Type B pancreatic cell (in vitro differentiated cells): ENCODE measurements around the gene DMRTC1. TPM values are rescaled to one million over a fixed set of nuclear protein-coding genes. Genes with fewer than 3 reads are reported as not detected.
"Not testable (repeated sequence)": the region's sequence is repeated elsewhere in the genome, so short reads cannot be mapped to it uniquely, and the experiment has no call there.

Experiments
- DNase-seq: peaks from one replicate; pipeline ENCODE4 v3.0.0; 2021; ENCODE audit warnings: mixed read lengths; ENCODE audit not compliant: unreplicated experiment; ENCODE audit errors: extremely low spot score
- H3K27ac Mint-ChIP-seq: 2 replicates; pipeline ENCODE4 v1.8.0; 2021; ENCODE audit warnings: mild to moderate bottlenecking, mixed read lengths
- H3K27me3 Mint-ChIP-seq: 2 replicates; pipeline ENCODE4 v1.8.0; 2021; ENCODE audit warnings: mixed read lengths
- H3K36me3 Mint-ChIP-seq: 2 replicates; pipeline ENCODE4 v1.8.0; 2021; ENCODE audit warnings: mixed read lengths
- H3K4me1 Mint-ChIP-seq: one replicate; pipeline ENCODE4 v1.8.0; 2021; ENCODE audit warnings: mixed read lengths; ENCODE audit not compliant: unreplicated experiment
- H3K4me3 Mint-ChIP-seq: 2 replicates; pipeline ENCODE4 v1.8.0; 2021; ENCODE audit warnings: mild to moderate bottlenecking, mixed read lengths
- H3K9me3 Mint-ChIP-seq: 2 replicates; pipeline ENCODE4 v1.8.0; 2021; ENCODE audit warnings: mixed read lengths
- long read RNA-seq: library from polyadenylated mRNA; unstranded; transcript quantifications from one replicate; pipeline ENCODE4 v2.0.0, GENCODE V29; 2020
- total RNA-seq: library from RNA; stranded (reverse); gene quantifications from 2 replicates; pipeline ENCODE4 v1.2.1, GENCODE V29; 2021; ENCODE audit warnings: low replicate concordance

The DMRTC1 gene, protein sequence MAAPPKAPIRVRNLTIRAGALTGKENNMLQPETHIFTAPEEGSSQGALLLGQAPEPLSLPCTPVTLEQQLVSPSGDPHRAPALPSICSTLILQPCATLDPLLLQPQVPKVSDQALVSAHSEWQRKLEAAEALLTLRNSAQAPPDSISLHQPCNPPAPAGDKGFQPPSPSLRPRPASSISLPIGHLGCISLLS
- 0.51 and 1.2 TPM in 2 replicates for total RNA-seq
- long read RNA-seq: 0 reads

DNA sequence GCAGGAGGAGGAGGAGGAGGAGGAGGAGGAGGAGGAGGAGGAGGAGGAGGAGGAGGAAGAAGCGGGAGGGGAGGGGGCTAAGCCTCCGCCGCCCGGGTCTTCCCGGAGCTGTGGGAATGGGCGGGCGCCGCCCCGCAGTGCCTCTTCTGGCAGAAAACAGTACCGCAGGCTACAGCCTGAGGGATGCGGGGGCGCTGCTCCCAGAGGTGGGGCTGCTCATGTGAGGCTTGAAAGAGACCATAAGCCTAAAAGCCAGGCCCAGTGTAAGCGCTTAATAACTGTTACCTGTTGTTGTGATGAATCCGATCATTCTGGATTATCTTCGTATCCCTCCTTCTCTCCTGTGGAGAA is at the start of gene DMRTC1:
TSS of gene DMRTC1 (minus strand) at position 19 of the 351 bp plus-strand sequence. CDS start 68,143 bp downstream, outside the sequence.
- H3K9me3 Mint-ChIP-seq, H3K4me3 Mint-ChIP-seq, H3K27me3 Mint-ChIP-seq, H3K36me3 Mint-ChIP-seq, H3K4me1 Mint-ChIP-seq, H3K27ac Mint-ChIP-seq, DNase-seq: not testable (repeated sequence)

DNA sequence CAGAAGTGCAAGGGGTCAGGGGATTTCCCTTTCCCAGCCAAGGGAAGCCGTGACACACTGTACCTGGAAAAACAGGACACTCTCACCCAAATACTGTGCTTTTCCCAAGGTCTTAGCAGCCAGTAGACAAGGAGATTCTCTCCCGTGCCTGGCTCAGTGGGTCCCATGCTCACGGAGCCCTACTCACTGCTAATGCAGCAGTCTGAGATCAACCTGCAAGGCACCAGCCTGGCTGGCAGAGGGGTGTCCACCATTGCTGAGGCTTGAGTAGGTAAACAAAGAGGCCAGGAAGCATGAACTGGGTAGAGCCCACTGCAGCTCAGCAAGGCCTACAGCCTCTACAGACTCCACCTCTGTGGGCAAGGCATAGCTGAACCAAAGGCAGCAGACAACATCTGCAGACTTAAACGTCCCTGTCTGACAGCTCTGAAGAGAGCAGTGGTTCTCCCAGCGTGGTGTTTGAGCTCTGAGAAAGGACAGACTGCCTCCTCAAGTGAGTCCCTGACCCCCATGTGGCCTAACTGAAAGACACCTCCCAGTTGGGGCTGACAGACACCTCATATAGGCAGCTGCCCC is 37.3 kb upstream of the DMRTC1 start:
- DNase-seq, H3K4me1 Mint-ChIP-seq, H3K36me3 Mint-ChIP-seq, H3K27me3 Mint-ChIP-seq, H3K4me3 Mint-ChIP-seq, H3K9me3 Mint-ChIP-seq, H3K27ac Mint-ChIP-seq: not testable (repeated sequence)

DNA sequence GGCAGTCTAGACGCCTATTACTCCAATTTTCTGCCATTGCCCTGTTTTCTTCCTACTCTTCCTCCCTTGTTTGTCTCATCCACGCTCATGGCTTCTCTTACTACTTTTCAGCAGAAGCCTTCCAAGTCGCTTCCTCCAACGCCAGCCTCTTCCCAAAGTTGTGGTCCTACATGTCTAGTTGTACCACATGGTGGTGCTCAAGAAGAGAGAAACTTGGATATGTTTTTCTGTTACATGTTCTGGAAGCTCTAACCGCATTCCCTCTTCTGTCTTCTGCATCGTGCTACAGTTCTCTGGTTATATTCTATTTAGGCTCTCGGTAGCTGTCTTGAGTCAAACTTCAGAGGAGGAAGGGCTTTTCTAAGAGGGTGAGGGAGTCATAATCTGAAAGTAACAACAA is 31.2 kb upstream of the DMRTC1 start:
- H3K27me3 Mint-ChIP-seq, H3K4me1 Mint-ChIP-seq: not testable (repeated sequence)

DNA sequence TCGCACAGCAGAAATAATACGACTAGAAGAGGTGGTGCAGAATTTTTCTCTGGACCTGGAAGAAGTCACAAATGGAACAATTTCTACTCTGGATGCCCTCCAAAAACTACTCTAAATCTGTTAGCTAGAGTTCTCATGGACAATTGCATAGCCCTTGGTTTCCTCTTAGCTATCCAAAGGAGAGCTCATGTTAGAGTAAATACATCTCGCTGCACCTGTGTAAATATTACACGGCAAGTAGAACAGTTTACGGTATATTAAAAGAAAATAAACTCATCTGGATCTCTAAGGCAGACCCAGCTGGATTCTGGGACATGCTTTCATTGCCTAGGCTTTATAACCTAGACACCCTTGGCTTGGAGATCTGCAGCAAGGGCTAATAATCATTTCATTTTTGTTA is 28.2 kb upstream of the DMRTC1 start:
- H3K4me3 Mint-ChIP-seq, H3K27me3 Mint-ChIP-seq, H3K9me3 Mint-ChIP-seq, H3K27ac Mint-ChIP-seq, H3K4me1 Mint-ChIP-seq, DNase-seq, H3K36me3 Mint-ChIP-seq: not testable (repeated sequence)

More for the DNA sequence above, 31.2 kb upstream of the DMRTC1 start:
- not testable (repeated sequence) for H3K36me3 Mint-ChIP-seq, H3K27ac Mint-ChIP-seq, H3K4me3 Mint-ChIP-seq, DNase-seq, H3K9me3 Mint-ChIP-seq

DNA sequence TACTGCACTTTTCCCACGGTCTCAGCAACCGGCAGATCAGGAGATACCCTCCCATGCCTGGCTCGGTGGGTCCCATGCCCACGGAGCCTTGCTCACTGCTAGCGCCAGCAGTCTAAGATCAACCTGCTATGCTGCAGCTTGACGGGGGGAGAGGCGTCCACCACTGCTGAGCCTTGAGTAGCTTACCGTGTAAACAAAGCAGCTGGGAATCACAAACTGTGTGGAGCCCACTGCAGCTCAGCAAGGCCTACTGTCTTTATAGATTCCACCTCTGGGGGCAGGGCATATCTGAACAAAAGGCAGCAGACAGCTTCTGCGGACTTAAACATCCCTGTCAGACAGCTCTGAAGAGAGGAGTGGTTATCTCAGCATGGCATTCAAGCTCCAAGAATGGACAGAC is 16.3 kb upstream of the DMRTC1 start:
- not testable (repeated sequence) for H3K36me3 Mint-ChIP-seq, H3K27ac Mint-ChIP-seq, DNase-seq, H3K4me3 Mint-ChIP-seq, H3K27me3 Mint-ChIP-seq, H3K9me3 Mint-ChIP-seq, H3K4me1 Mint-ChIP-seq

DNA sequence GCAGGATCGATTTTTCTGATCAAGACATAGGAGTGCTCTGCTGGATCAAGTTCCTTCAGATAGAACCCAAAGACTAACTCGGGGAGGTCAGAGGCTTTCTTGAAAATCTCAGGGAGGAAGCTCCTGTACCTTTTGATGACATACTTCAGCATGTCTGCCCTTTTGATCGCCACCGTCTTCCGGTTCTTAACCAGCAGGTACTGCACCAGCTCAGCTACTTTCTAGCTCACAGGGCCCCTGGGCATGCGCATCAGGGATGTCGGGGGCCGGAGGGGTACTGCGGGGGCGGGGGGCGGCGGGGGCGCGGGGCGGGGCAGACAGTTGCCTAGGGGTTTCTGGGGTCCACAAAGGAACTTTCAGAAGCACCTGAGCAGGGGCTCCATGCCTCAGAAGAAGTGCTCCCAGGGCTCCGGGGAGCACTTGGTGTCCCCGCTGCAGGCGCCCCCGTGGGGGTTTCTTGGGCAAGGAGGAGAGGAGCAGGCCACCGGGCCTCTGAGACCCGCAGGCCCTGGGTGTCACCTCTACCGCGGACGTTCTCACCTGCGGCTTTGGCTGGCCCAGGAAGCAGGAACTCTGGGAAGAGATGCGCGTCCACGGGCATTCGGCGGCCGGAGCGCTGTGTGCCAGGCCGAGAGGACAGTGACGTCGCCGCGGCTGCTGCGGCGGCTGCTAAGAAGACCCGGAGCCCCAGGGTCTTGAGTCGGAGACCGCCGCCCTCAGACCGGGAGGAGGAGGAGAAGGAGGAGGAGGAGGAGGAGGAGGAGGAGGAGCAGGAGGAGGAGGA is 410 bp downstream of the DMRTC1 start:
- not testable (repeated sequence) for H3K36me3 Mint-ChIP-seq, H3K4me3 Mint-ChIP-seq, H3K4me1 Mint-ChIP-seq, DNase-seq, H3K27me3 Mint-ChIP-seq, H3K27ac Mint-ChIP-seq, H3K9me3 Mint-ChIP-seq

DNA sequence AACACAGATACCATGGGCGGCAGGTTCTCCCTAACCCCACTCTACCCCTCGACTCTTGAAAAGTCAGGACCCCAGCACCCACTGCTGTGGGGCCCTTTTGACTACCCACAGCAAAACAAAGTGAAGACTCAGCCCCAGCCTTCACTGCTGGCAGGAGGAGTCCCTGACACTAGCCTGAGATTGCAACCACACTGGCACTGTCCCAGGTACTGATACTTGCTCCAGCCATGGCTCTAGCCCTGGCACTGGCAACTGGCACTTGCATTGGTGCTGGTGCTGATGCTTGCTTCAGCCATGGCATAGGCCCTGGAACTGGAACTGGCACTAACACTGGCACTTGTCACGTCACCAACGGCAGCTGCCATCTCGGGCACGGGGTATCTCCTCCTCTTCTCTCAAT is 1.4 kb downstream of the DMRTC1 start:
- not testable (repeated sequence) for H3K27me3 Mint-ChIP-seq, H3K27ac Mint-ChIP-seq, H3K4me3 Mint-ChIP-seq, H3K9me3 Mint-ChIP-seq, H3K4me1 Mint-ChIP-seq, DNase-seq, H3K36me3 Mint-ChIP-seq

DNA sequence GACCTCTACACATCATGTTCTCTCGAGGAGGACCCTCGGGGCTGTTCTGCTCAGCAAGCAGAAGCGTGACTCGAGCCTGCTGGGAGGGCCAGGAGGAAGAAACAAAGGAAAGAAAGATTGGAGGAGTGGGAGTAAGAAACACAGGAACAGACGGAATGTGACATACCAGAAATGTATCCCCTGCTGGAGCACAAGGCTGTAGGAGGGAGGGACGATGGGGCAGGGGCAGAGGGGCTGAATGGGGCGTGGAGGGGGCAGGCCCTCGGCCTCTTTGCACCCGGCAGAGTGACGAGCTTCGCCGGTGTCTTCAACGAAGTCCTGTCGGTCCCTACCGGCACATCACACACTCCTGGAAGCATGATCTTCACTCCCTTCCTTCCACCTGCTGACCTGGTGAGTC is 5.7 kb downstream of the DMRTC1 start, which contains the start of gene FAM236A:
TSS of gene FAM236A (plus strand) at position 301 of the 400 bp plus-strand sequence. CDS start at position 358, 57 bp downstream.
- H3K27me3 Mint-ChIP-seq, H3K9me3 Mint-ChIP-seq, DNase-seq, H3K36me3 Mint-ChIP-seq, H3K27ac Mint-ChIP-seq, H3K4me3 Mint-ChIP-seq, H3K4me1 Mint-ChIP-seq: not testable (repeated sequence)

DNA sequence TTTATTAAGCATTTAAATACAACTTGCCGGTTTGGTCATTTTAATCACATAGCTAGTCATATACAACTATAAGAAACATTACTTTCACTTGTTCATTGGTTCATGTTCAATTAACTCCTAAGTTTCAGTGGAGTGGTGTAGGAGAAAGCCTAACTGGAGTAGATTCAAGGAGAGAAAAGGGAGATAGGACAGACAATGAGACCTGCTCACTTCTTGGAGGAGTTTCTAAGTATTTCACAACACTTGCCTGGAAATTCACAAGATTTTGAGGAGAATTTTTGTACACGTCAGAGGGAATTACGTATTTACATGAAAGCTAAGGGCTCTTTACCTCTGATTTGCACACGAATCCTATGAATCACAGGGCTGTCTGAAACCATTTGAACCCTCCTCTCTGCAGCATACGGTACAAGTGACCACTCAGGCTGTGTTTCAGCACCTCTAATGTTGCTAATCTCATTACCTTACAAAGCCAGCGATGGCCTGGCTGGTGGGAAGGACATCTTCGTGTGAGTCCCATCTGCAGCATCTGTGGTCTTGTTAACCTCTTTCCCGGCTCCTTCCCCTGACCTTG is 6.7 kb downstream of the DMRTC1 start:
- not testable (repeated sequence) for H3K9me3 Mint-ChIP-seq, DNase-seq, H3K27ac Mint-ChIP-seq, H3K27me3 Mint-ChIP-seq, H3K4me1 Mint-ChIP-seq, H3K4me3 Mint-ChIP-seq, H3K36me3 Mint-ChIP-seq

DNA sequence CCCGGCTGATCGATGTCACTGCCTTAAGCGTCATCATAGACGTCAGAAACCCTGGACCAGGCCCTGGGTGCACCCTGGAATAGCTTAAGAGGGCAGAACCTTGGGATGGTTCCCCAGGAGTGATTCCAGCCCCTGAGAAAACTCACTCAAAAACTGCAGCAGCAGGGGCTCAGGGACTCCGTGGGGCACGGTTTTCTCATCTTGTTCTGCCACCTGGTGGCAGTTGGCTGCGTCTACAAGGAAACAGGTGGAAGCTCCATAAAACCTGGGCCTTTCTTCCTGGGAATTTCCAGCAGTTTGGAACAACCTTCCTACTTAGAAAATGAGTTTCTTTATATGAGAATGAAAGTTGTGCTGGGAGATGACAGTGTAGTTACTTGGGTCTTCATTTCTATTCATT is 7.2 kb downstream of the DMRTC1 start:
- H3K36me3 Mint-ChIP-seq, H3K9me3 Mint-ChIP-seq, H3K4me3 Mint-ChIP-seq: not testable (repeated sequence)

DNA sequence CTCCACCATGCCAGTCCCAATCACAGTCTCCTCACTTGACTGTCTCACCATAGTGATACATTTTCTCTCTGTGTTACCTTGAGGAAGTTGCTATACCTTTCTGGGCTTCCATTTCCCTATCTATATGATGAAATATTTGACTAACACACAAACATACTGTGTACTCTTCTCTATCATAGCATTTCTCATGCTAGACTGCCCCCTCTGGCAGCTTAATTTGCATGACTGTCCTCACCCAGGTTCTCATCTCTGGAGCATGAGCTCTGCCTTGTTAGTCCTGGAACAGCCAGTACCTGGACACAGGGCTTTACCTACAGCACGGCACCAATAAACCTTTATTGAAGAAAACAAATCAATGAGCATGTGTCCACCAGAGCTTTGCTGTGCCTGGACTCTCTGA is 11.4 kb downstream of the DMRTC1 start:
- not testable (repeated sequence) for DNase-seq, H3K9me3 Mint-ChIP-seq, H3K36me3 Mint-ChIP-seq, H3K27me3 Mint-ChIP-seq, H3K4me1 Mint-ChIP-seq, H3K4me3 Mint-ChIP-seq, H3K27ac Mint-ChIP-seq

More for the DNA sequence above, 7.2 kb downstream of the DMRTC1 start:
- not testable (repeated sequence) for H3K27ac Mint-ChIP-seq, DNase-seq, H3K27me3 Mint-ChIP-seq, H3K4me1 Mint-ChIP-seq

DNA sequence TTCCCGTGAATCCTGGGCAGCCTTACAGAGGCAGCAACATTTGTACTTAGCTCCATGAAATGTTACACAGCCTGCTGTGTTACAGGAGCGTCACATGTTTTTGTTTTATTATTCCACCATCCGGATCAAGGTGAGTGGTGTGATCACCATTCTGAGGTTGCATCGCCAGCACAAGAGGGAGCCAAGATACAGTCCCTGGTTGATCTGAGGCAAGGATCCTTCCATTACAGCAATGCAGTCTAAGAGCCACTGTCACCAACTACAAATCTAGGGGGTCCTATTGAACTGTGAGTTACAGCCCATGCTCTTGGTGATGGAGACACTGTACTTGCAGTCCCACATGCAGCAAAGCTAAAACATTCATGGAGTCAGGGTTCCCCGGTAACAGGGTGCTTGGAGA is 27.5 kb downstream of the DMRTC1 start:
- not testable (repeated sequence) for H3K4me1 Mint-ChIP-seq, H3K4me3 Mint-ChIP-seq, H3K27ac Mint-ChIP-seq, H3K9me3 Mint-ChIP-seq, H3K36me3 Mint-ChIP-seq, H3K27me3 Mint-ChIP-seq
- peak; percentile 20 for DNase-seq

DNA sequence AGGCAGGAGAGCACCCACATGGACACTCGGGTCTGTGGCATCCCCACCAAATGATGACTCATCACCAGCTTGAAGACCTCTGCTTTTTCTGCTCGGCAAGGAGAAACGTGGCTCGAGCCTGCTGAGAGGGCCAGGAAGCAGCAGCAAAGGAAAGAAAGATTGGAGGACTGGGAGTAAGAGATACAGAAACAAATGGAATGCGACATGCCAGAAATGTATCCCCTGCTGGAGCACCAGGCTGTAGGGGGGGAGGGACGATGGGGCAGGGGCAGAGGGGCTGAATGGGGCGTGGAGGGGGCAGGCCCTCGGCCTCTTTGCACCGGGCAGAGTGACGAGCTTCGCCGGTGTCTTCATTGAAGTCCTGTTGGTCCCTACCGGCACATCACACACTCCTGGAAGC is 31.3 kb downstream of the DMRTC1 start, which contains the start of gene FAM236C:
TSS of gene FAM236C (plus strand) at position 301 of the 400 bp plus-strand sequence. CDS start 100 bp downstream, outside the sequence.
- DNase-seq, H3K27ac Mint-ChIP-seq, H3K36me3 Mint-ChIP-seq, H3K9me3 Mint-ChIP-seq, H3K4me1 Mint-ChIP-seq, H3K4me3 Mint-ChIP-seq, H3K27me3 Mint-ChIP-seq: not testable (repeated sequence)

DNA sequence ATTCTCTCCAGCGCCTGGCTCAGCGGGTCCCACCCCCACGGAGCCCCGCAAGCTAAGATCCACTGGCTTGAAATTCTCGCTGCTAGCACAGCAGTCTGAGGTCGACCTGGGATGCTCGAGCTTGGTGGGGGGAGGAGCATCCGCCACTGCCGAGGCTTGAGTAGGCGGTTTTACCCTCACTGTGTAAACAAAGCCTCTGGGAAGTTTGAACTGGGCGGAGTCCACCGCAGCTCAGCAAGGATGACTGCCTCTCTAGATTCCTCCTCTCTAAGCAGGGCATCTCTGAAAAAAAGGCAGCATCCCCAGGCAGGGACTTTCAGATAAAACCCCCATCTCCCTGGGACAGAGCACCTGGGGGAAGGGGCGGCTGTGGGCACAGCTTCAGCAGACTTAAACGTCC is 53.9 kb downstream of the DMRTC1 start:
- not testable (repeated sequence) for H3K27me3 Mint-ChIP-seq, H3K4me3 Mint-ChIP-seq, H3K4me1 Mint-ChIP-seq, H3K36me3 Mint-ChIP-seq, DNase-seq, H3K27ac Mint-ChIP-seq, H3K9me3 Mint-ChIP-seq
